T-helper 17 cell (primary cell): Measurements from ENCODE around the gene RNU1-1. TPM values are rescaled to one million over a fixed set of nuclear protein-coding genes. Genes with fewer than 3 reads are reported as not detected.
"Not testable (repeated sequence)": the region's sequence is repeated elsewhere in the genome, so short reads cannot be mapped to it uniquely, and the experiment has no call there.

Source experiments
- ATAC-seq: fragments of 150-1000 bp; cut with Tn5 transposase; 2 replicates; pipeline ENCODE4 v1.10.0; 2021; ENCODE audit warnings: mild to moderate bottlenecking, moderate library complexity
- DNase-seq, 3 donors: peaks; one replicate each; pipeline versions ENCODE4 v3.0.0 to v3.0.0-alpha.2; 2020 to 2021
- H3K9me3 ChIP-seq: one replicate; pipeline ENCODE4 v1.7.0; 2013; ENCODE audit warnings: low read length, mild to moderate bottlenecking; ENCODE audit not compliant: control insufficient read depth, poor library complexity, severe bottlenecking
- H3K27ac Mint-ChIP-seq: one replicate; pipeline ENCODE4 v1.8.0; 2022; ENCODE audit warnings: mild to moderate bottlenecking, moderate library complexity, mixed read lengths
- H3K27me3 Mint-ChIP-seq: one replicate; pipeline ENCODE4 v1.8.0; 2022; ENCODE audit warnings: mixed read lengths
- H3K36me3 Mint-ChIP-seq: one replicate; pipeline ENCODE4 v1.8.0; 2022; ENCODE audit warnings: low read depth, mixed read lengths
- H3K4me1 Mint-ChIP-seq: one replicate; pipeline ENCODE4 v1.8.0; 2022; ENCODE audit warnings: mild to moderate bottlenecking, mixed read lengths
- H3K4me3 Mint-ChIP-seq: one replicate; pipeline ENCODE4 v1.8.0; 2022; ENCODE audit warnings: mild to moderate bottlenecking, moderate library complexity, mixed read lengths
- total RNA-seq, 4 donors: library from RNA in 2 of 4; stranded (reverse) in 2 of 4; gene quantifications; one replicate each; pipeline ENCODE4 v1.2.3 and lab custom pipeline; 2022 to 2026

The RNU1-1 gene
- 1,000 to 10,000 TPM; 3,182 to 3,922 TPM for total RNA-seq
- total RNA-seq (lab: John Stamatoyannopoulos, UW): 1.2 to 6.3 reads per million in 2 donors

- H3K4me1 Mint-ChIP-seq, H3K4me3 Mint-ChIP-seq, H3K36me3 Mint-ChIP-seq, H3K9me3 ChIP-seq, H3K27ac Mint-ChIP-seq: not testable (repeated sequence)
- DNase-seq (peak; percentile 54 to 73 (median 69)), ATAC-seq (peak; percentile 70)
- H3K27me3 Mint-ChIP-seq: peaks cover 27% of the 10 kb centered on the region
Measured at GRCh38 chr1:16514107-16515055, at the start of gene RNU1-1. TSS of gene RNU1-1 (minus strand) at chr1:16514285.

GRCh38 chr1:16561035-16561434 is 47.0 kb upstream of the RNU1-1 start:
- not testable (repeated sequence) for H3K36me3 Mint-ChIP-seq, H3K27ac Mint-ChIP-seq, H3K9me3 ChIP-seq, ATAC-seq, H3K4me1 Mint-ChIP-seq, DNase-seq, H3K4me3 Mint-ChIP-seq, H3K27me3 Mint-ChIP-seq

DNA sequence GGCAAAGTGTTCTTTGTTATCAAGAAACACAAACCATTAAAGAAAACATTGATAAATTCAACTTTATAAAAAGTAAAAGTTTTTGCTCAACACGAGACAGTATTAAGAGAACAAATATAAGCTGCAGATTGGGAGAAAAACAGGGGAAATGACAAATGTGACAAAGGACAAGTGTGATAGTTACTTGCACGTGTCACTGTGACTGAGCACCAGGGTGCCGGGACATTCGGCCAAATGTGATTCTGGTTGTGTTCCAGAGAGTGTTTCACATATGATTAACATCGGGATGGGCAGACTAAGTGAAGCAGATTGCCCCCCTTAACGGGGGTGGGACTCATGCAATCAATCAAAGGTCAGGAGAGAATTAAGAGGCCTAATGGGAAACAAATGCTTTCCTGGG is 46.4 kb upstream of the RNU1-1 start:
- ATAC-seq, H3K27me3 Mint-ChIP-seq, DNase-seq, H3K9me3 ChIP-seq, H3K4me3 Mint-ChIP-seq, H3K27ac Mint-ChIP-seq, H3K4me1 Mint-ChIP-seq, H3K36me3 Mint-ChIP-seq: not testable (repeated sequence)

DNA sequence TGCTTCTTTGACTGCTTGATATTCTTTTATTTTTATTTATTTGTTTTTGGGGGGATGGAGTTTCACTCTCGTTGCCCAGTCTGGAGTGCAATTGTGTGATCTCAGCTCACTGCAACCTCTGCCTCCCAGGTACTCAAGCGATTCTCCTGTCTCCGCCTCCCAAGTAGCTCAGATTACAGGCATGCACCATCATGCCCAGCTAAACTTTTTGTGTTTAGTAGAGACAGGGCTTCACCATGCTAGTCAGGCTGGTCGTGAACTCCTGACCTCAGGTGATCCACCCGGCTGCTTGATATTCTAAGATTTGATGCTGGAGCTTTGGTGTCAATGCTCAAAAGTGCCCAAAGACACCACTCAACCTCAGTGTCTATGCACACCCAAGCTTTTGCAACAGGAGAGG is 45.6 kb upstream of the RNU1-1 start:
- H3K36me3 Mint-ChIP-seq, H3K9me3 ChIP-seq, H3K4me1 Mint-ChIP-seq, H3K27me3 Mint-ChIP-seq, H3K4me3 Mint-ChIP-seq, ATAC-seq, H3K27ac Mint-ChIP-seq, DNase-seq: not testable (repeated sequence)

DNA sequence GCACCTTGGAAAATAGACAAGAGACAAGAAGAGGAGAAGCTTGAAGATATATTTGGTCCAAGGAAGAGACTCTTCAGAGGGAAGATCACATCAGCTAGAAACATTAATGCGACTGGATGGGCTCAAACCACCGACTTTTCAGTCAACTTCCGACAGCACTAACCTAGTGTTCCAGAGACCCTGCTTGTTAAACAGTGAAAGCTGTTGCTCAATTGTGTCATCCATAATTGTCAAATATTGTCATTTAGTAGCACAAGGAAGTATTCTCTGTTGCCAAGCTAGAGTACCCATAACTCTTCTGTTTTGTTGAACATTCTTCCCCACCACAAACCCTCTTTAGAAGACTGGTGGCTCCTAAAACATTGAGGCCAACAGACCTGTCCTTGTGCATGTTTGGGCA is 42.9 kb upstream of the RNU1-1 start:
- H3K36me3 Mint-ChIP-seq, ATAC-seq, H3K27ac Mint-ChIP-seq, DNase-seq, H3K4me3 Mint-ChIP-seq, H3K9me3 ChIP-seq, H3K27me3 Mint-ChIP-seq, H3K4me1 Mint-ChIP-seq: not testable (repeated sequence)

DNA sequence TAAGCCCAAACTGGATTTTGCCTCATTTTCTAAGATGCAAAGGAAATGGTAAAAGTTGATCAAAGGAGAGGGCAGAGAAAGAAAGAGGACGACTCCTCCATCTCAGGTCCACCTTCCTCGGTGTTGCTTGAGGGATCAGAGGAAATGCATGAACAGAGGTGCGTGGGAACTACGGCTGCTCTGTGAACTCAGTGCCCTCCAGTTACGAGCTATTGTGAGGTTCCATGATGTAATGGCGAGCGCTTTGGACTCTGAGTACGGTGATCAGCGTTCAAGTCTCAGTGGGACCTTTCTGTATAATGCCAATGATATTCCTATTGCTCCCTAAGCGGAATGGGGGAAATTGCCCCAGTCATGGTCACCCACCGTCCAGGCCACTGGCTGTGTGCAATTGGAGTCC is 39.2 kb upstream of the RNU1-1 start:
- H3K36me3 Mint-ChIP-seq, DNase-seq, H3K4me1 Mint-ChIP-seq, H3K9me3 ChIP-seq, H3K27me3 Mint-ChIP-seq, H3K27ac Mint-ChIP-seq, H3K4me3 Mint-ChIP-seq, ATAC-seq: not testable (repeated sequence)

- not testable (repeated sequence) for ATAC-seq, H3K27me3 Mint-ChIP-seq, H3K9me3 ChIP-seq, H3K36me3 Mint-ChIP-seq, DNase-seq, H3K4me1 Mint-ChIP-seq, H3K27ac Mint-ChIP-seq, H3K4me3 Mint-ChIP-seq
Measured at GRCh38 chr1:16550212-16550918, 36.3 kb upstream of the RNU1-1 start.

- H3K27me3 Mint-ChIP-seq: peaks cover 15% of the 10 kb centered on the region
- DNase-seq, ATAC-seq, H3K36me3 Mint-ChIP-seq, H3K27ac Mint-ChIP-seq, H3K4me3 Mint-ChIP-seq, H3K9me3 ChIP-seq, H3K4me1 Mint-ChIP-seq: not testable (repeated sequence)
Measured at GRCh38 chr1:16549545-16549944, 35.5 kb upstream of the RNU1-1 start.

- not testable (repeated sequence) for H3K4me1 Mint-ChIP-seq, H3K36me3 Mint-ChIP-seq, ATAC-seq, H3K4me3 Mint-ChIP-seq, H3K27ac Mint-ChIP-seq, DNase-seq, H3K9me3 ChIP-seq
- H3K27me3 Mint-ChIP-seq: peaks cover 18% of the 10 kb centered on the region
Measured at GRCh38 chr1:16547502-16548241, 33.6 kb upstream of the RNU1-1 start.

- H3K9me3 ChIP-seq, H3K27ac Mint-ChIP-seq, H3K4me1 Mint-ChIP-seq, DNase-seq, ATAC-seq, H3K36me3 Mint-ChIP-seq: not testable (repeated sequence)
- Mint-ChIP-seq H3K27me3 (peaks cover 24% of the 10 kb centered on the region), H3K4me3 (peak overlapping the region; percentile 55)
Measured at GRCh38 chr1:16545682-16546095, 31.6 kb upstream of the RNU1-1 start.

GRCh38 chr1:16540421-16540893 is 26.4 kb upstream of the RNU1-1 start:
- not testable (repeated sequence) for DNase-seq, H3K9me3 ChIP-seq, ATAC-seq, H3K4me1 Mint-ChIP-seq, H3K36me3 Mint-ChIP-seq, H3K4me3 Mint-ChIP-seq, H3K27ac Mint-ChIP-seq
- H3K27me3 Mint-ChIP-seq: peaks cover 38% of the 10 kb centered on the region

- H3K4me3 Mint-ChIP-seq, H3K9me3 ChIP-seq, H3K36me3 Mint-ChIP-seq, ATAC-seq, DNase-seq, H3K4me1 Mint-ChIP-seq, H3K27ac Mint-ChIP-seq: not testable (repeated sequence)
- H3K27me3 Mint-ChIP-seq: peaks cover 50% of the 10 kb centered on the region
Measured at GRCh38 chr1:16537528-16537927, 23.4 kb upstream of the RNU1-1 start.

DNA sequence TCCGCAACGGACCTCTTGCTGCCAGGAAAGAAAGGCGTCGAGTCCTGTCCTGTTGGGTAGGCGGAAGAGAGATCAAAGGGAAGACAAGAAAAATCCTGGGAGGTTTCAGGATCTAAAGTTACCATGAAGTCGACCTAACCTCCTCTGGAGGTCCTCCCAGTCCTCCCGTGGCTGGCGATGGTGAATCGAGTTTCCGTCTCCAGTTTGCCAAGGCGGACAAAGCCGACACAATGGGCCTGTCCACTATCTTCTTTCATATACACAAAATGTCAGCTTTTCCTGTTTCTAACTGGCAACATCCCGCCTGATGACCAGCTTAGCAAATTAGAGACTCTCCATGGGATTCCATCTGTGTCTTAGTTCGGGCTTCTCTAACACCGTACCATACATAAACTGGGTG is 22.7 kb upstream of the RNU1-1 start:
- H3K4me3 Mint-ChIP-seq, ATAC-seq, H3K36me3 Mint-ChIP-seq, H3K9me3 ChIP-seq, H3K4me1 Mint-ChIP-seq, DNase-seq, H3K27ac Mint-ChIP-seq: not testable (repeated sequence)
- H3K27me3 Mint-ChIP-seq: peaks cover 57% of the 10 kb centered on the region
